GM19395 (cell line): ENCODE results near the gene OBSCN.
"Not testable (repeated sequence)": the region's sequence is repeated elsewhere in the genome, so short reads cannot be mapped to it uniquely, and the experiment has no call there.

Experiments used
- ATAC-seq: cut with Tn5 transposase; IDR thresholded peaks from one replicate; pipeline ENCODE4 v1.9.1; 2021; ENCODE audit warnings: mild to moderate bottlenecking, moderate library complexity; ENCODE audit not compliant: unreplicated experiment

OBSCN gene

DNA sequence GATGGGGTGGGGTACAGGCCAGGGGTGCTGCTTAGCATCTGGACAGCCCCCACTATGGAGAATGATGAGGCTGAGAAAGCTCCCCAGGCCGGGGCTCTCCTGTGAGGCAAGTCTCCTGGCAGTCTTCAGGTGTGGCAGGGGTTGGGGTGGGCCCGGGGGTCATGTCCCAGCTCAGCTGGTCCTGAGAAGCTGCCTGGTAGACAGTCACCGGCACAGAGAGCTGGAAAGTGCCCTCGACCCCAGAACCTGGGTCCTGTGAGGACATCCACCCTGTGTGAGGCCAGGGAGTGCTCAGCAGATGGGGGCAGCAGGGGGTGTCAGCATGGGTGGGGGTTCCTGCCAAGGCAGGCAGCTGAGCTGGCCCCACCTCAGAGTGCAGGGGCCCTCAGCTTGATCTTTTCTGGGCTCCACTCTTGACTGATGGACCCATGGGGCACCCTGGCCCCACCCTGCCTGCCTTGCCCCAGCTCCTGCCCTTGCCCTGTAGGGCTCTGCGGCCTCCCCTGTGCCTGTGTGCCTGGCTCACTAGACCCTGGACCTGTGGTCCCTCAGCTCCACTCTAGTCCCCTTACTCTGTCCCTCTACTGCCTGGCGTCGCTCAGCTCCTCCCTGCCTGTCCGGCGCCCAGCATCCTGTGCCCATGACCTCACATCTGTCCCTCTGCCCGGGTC is 36.5 kb upstream of the OBSCN start:
- no peak for ATAC-seq

DNA sequence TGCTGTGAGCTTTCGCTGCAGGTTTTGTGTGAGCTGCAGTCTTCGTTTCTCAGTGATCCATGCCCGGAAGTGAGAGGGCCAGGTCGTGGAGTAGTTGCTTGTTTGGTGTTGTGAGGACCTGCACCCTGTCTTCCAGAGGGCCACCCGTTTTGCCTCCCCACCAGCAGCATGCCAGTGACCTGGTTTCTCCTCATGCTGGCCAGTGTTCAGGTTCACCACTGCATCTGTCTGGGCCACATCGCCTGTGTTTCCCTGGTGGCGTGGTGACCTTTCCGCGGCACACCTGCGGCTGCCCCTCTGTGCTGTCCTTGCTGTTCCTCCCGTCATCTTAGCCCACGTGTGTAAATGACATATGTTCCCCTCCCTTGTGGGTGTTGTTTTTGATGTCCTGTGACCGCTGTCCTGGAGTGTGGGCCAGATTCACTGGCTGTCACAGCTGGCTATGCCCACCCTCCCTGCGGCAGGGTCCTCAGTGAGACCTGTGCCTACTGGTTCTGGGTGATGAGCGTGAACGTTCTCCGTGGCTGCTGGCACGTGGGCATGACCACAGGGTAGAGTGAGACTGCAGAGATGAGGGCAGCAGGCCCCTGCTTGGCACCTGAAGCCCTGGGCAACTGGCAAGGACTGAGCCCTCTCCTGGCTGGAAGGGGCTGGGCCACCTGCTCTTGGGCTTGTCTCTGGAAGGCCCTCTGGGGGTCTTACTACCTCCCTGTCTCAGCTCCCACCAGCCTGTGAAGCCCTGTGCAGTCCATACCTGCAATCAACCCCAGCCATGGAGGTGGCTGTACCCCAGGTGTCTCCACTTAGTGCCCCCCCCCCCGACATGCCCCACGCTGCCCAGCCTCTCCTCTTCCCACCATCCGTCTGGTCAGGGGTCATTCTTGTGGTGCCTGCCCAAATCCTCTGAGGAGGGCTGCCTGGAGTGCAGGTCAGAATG is 35.0 kb upstream of the OBSCN start:
- ATAC-seq: no peak

DNA sequence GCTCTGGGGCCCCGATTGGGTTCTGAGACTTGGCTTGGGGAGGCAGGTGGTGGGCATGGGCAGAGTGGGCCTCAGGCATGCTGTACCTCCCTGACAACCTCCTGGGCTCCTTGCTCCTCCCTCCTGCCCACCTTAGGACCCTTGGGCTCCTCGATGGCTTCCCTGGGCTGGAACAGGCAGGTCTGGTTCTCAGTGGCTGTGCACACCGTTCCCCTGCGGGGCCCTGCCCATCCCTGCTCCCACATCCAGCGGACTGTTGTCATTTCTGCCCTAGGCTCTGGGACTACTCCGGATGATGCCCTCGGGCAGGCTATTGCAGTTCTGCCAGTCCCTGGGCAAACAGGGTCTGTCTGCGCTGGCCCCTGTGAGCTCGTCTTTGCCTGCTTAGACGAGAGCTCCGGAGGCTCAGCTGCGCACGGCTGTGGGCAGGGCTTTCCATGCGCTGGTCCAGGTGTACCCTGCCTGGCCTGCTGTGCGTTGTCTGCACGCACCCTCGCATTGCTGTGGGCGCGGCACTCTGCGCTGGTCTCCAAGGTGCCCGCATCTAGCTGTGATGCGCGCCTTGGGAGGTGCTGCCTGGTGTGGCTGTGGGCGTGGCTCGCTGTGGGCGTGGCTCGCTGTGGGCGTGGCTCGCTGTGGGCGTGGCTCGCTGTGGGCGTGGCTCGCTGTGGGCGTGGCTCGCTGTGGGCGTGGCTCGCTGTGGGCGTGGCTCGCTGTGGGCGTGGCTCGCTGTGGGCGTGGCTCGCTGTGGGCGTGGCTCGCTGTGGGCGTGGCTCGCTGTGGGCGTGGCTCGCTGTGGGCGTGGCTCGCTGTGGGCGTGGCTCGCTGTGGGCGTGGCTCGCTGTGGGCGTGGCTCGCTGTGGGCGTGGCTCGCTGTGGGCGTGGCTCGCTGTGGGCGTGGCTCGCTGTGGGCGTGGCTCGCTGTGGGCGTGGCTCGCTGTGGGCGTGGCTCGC is 34.0 kb upstream of the OBSCN start:
- ATAC-seq: not testable (repeated sequence)

DNA sequence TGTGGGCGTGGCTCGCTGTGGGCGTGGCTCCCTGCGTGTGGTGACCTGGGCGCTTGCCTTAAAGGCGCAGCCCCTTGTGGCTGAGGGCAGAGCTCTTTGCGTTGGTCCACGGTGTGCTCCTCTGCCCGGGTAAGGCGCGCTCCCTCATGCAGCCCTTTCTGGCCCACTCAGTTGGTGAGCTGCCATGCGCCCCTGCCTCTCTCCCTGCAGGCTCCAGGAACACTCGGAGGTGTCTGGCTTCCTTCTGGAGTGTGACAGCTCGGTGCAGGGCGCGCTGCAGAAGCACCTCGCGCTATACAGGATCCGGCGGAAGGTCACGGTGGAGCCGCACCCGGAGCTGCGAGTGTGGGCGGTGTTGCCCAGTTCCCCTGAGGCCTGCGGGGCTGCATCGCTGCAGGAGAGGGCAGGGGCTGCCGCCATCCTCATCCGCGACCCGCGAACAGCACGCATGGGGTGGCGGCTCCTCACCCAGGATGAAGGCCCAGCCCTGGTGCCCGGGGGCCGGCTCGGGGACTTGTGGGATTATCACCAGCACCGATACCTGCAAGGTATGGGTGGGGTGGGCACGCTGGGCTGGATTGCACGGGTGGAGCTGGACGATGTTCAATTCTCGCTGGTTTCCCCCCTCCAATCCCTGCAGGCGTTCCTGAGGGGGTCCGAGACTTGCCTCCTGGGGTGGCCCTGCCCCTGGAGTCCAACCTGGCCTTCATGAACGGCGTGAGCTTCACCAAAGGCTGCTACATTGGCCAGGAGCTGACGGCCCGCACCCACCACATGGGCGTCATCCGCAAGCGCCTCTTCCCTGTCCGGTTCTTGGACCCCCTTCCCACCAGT is 33.1 kb upstream of the OBSCN start:
- no peak for ATAC-seq

DNA sequence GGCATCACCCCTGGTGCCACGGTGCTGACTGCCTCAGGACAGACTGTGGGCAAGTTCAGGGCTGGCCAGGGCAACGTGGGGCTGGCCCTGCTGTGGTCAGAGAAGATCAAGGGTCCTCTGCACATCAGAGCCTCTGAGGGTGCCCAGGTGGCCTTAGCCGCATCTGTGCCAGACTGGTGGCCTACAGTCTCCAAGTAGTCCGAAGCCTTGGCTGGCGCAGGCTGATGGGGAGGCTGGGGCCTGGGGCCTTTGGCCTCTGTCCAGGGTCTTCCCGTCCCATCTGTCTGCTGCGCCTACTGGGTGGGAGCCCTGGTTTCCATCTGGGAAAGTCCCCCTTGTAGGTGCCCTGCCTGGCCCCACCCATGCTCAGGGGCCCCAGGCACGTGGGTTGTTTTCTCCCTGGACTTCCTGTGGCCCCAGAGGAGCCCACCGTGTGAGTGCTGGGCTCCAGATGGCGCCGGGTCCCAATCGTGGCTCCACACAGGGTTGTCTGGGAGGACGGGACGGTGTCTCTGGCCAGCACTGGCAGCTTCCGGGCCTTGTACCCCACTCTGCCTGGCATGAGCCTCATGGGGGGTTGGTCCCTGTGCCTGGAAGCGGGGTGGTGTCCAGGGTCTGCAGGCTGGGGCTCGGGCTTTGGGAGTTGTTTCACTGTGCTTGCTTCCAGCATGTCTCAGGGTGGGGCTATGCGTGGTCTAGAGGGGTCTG is 32.4 kb upstream of the OBSCN start:
- no peak for ATAC-seq

DNA sequence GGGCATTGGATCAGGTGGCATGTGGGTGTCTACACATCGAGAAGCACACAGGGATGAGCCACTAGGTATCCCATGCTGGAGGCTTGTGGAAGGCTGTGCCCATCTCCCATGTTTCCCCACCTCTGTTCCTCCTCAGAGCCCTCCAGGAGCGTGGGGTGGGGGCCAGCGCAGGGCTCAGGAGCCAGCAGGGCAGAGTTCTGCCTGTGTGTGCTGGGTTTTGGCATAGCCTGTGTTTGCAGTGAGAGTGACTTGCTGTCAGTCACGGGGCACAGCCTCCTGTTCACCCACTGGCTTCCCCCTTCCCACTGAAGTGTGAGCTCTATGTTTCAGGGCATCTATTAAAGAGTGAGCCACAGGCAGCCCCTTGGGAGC is 31.8 kb upstream of the OBSCN start:
- ATAC-seq: no peak

DNA sequence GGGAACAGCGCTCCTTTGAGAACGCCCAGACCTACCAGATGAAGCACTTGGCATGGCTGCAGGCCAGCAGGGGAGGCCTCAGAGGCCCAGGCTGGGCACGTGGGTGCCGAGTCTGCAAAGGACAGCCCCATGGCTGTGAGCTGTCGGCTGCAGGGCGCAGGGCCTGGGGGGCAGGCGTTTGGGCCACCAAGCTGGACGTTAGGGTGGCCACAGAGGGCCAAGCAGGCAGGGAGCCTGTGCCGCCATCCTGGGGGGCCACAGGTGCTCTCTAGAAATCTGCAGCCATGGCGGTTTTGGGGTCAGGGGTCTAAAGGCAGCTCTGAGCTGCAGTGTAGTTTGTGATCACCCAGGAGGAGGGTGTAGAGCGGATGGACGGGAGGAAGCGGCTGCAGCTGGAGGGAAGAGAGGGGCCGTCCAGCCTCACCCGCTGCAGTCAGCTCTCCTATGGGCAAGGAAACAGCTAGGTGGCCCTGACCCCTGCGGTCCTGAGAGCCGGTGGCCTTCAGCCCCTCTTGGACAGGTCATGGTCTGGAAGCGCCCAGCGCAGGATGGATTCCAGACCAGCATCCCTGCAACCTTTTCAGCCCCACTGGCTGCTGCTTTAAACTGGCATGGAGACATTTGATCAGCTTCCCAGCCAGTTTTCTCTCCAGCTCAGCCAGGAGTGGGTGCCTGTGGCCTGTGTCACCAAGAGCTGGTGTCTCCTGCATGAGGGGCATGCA is 31.2 kb upstream of the OBSCN start:
- ATAC-seq: no peak

DNA sequence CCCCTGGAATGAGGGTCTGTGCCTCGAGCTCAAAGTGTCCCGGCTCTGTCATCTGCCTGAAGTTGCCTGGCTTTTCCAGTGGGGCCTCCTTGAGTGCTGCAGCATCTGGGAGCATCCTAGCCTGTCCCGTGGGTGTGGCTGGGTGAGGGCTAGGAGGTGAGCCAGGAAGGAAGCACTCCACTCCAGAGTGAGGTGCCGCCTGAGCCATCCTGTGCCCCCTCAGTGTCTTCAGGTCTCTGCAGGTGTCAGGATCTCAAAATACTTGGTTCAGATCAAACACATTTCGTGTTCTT is 30.7 kb upstream of the OBSCN start:
- ATAC-seq: no peak

DNA sequence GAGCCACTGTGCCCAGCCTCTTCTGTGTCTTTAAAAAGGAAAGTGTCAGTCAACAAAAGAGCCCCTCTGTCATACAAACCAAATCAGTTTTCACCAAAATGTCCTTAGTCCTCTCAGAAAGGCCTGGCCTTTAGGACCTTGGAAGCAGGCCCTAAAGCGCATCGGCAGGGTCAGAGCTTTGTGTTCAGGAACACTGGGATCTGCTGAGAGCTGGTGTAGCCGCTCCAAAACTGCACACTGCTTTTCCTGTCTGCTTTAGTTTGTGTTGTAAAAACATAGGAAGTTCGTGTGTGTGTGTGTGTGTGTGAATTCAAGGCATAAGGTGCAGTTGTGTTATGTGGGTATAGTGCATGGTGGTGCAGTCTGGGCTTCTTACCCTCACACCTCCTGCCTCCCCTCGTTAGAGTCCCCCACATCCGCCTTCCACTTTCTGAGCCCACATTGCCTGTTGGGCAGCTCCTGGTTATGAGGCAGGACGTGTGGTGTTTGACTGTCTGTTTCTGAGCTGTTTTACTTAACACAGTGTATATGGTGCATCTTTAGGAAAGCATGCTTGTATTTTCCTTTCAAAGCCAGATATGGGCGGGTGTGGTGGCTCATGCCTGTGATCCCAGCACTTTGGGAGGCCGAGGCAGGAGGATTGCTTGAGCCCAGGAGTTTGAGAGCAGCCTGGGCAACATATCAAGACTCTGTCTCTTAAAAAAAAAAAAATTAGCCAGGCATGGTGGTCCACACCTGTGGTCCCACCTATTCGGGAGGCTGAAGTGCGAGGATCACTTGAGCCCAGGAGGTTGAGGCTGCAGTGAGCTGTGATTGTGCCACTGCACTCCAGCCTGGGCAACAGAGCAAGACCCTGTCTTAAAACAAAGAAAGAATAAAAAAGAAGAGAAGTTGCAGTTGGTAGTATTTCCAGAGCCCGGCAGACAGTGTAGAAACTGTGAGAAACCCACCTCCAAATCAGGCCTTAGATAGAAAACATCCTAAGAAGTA is 29.8 kb upstream of the OBSCN start:
- ATAC-seq: no peak

DNA sequence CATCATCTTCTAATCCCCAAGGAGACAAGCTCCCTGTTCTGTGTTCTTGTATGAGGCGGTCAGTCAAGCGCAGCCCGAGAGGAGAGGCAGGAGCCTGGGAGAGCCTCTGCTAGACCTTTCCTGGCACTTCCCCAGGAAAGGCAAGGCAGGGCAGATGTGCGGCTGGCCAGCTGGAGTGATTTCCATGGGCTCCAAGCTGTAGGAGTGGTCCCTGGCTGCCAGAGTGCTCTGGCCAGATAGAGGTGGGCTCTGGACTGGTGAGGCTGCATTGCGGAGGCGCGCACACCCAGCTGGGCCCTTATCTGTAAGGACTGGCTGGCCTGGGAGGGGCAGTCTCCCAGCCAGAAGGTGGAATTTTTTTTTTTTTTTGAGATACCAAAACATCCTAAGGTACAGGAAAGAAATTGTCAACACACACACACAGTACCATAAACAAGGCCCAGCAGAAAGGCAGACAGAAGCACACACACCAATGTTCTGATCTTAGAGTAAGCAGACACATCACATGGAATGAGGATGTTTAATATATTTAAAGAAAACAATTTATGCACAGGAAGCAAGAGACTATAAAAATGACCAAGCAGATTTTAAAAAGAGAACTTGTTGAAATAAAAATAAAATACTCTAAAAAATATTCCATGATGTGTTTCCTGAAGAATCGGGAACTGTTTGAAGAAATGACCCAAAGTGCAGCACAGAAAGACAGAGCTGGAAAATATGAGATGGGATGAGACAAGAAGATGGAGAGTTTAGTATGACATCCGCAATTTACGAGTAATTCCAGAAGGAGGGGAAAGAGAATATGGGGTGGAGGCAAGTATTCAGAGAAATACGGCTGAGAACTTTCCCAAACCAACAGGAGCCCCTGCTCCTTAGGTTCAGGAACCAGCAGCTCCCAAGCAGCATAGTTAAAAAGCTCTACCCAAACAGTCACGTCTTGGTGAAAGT is 28.8 kb upstream of the OBSCN start:
- no peak for ATAC-seq

DNA sequence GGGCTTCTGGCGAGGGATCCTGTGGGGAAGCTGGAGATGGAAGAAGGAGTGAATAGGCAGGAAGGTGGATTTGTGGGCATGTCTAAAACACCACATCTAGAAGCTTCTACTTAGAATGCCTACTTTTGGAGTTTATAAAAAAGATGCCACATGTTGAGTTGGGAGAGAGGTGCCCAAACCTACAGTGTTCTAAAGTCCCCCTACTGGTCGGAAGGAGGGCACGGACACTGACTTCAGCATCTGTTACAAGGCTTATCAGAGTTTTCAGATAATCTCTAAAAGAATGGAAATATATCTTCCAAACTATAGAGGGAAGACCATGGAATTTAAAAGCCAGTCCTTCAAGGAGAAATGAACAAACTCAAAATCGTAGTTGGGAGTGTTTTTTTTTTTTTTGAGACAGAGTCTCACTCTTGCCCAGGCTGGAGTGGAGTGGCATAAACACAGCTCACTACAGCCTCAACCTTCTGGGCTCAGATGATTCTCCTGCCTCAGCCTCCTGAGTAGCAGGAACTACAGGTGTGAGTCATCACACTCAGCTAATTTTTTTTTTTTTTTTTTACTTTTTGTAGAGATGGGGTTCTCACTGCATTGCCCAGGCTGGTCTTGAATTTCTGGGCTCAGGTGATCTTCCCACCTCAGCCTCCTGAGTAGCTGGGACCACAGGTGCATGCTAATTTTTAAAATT is 27.4 kb upstream of the OBSCN start:
- ATAC-seq: no peak

DNA sequence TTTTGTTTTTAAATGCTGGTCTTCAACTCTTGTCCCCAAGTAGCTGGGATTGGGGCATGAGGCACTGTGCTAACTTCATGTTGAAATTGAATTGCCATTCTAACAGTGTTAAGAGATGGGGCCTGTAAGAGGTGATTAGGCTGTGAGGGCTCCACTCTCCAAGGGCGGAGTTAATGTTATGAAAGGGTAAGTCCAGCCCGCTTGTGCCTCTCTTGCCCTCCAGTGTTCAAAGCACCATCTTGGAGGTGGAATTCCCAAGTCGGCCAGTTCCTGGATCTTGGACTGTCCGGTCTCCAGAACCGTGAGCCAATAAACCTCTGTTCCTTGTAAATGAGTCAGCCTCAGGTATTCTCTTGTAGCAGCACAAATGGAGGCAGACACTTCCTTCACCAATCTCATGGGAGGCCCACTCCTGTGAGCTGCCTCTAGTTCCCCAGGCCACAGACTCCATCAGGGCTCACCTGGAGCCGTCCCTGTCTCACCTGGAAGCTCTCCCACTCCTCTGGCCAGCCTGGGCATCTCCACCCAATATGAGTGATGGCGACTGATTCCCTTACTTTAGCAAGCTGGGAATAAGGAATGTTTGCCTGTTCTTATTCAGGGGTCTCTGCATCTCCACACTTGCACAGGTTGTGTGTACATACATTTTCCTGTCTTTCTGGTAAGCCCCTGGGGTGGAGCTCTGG is 26.7 kb upstream of the OBSCN start:
- ATAC-seq: no peak

DNA sequence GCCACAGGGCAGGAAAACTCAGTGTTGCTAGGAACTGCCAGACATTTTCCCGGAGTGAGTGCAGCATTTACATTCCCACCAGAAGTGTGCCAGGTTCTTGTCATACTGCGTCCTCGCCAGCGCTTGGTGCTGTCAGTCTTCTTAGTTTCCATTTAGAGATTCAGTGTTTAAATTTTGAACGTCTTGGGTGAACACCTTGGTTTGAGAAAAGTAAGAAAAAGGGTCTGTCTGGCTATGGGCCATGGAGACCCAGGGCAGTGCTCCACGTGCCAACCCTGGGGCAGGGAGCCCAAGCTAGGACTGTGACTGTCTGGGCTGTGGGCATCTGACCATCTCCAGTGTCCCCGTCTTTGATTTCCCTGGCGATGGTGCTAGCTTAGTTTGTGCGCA is 26.2 kb upstream of the OBSCN start:
- ATAC-seq: no peak

DNA sequence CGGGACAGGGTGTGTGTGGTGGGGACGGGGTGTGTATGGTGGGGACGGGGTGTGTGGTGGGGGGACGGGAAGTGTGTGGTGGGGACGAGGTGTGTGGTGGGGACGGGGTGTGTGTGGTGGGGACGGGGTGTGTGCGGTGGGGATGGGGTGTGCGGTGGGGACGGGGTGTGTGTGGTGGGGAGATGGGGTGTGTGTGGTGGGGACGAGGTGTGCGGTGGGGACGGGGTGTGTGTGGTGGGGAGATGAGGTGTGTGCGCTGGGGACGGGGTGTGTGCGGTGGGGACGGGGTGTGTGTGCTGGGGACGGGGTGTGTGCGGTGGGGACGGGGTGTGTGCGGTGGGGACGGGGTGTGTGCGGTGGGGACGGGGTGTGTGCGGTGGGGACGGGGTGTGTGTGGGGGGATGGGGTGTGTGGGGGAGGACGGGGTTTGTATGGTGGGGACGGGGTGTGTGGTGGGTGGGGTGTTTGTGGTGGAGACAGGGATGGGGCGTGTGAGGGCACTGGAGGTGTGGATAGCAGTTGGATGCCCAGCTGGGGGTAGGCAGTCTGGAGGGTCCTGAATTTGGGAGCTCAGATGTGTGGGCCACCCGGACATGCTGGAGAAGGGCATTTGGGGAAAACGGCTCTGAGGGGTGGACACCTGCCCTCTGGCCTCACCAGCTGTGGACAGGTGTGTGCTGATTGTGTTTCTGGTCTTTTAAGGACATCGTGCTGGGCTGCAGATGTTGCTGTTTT is 25.4 kb upstream of the OBSCN start:
- no peak for ATAC-seq

DNA sequence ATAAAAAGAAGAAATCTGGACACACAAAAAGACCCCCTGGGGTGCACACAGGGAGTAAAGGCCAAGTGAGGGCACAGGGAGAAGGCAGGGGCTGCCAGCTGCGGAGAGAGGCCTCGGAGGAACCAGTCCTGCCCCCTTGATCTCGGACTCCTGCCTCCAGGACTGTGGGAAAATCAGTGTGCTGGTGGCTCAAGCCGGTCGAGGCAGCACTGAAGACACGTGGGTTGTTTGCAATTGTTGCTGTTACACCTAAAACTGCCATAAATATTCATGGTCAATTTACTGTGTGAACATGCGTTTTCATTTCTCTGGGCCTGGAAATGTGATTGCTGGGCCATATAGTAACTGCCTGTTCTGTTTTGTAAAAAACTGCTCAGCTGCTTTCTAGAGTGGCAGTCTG is 23.7 kb upstream of the OBSCN start:
- ATAC-seq: no peak
